Fibroblast of the conjunctiva (primary cell): ENCODE results near the gene PPM1F.
A peak's percentile ranks its signal among the peaks of the same experiment; 100 is the strongest.
"Not testable (repeated sequence)": the region's sequence is repeated elsewhere in the genome, so short reads cannot be mapped to it uniquely, and the experiment has no call there.

Experiments
- DNase-seq: peaks from one replicate; pipeline ENCODE4 v3.0.0-alpha.2; 2010; ENCODE audit warnings: low read depth

PPM1F gene

DNA sequence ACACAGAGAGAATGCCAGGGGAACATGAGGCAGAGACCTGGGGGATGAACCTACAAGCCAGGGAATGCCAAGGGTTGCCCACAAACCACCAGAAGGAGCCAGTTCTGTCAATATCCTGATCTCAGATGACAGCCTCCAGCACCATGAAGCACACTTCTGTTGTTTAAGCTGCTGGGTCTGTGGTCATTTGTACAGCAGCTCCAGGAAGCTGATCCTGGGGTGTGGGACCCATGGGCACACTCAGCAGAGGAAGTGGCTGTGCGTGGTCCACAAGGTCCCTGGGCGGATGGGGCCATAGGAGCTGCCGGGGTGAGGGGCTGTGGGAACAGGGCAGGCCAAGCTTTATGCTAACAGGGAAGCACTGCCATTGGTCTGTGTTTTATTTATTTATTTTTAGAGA is 12.1 kb downstream of the PPM1F start:
- no peak for DNase-seq

GRCh38 chr22:21939935-21940334 is 12.7 kb downstream of the PPM1F start:
- not testable (repeated sequence) for DNase-seq

GRCh38 chr22:21939461-21939913 is 13.2 kb downstream of the PPM1F start:
- DNase-seq: no peak

DNA sequence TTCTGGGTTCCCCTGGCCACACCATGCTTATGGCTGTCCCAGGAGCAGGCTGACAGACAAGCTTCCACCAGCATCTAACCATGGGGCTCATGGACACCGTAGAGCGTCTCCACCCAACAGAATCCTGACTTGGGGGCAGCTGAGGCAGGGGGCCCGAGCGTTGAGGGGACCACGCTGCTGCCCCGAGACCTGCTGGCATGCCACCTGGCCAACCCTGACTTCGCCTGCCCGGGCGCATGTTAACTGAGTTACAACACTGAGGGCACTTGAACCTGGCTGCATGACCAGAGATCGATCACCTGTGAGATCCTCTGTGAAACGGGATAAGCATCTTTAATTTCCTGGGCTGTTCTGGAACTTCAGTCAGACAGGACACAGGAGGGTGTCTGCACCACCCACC is 13.7 kb downstream of the PPM1F start:
- DNase-seq: no peak

GRCh38 chr22:21938071-21938822 is 14.4 kb downstream of the PPM1F start:
- DNase-seq: peak; percentile 83

GRCh38 chr22:21937821-21938070 is 14.9 kb downstream of the PPM1F start:
- peak; percentile 88 for DNase-seq

GRCh38 chr22:21937041-21937820 is 15.4 kb downstream of the PPM1F start:
- no peak for DNase-seq

- no peak for DNase-seq
Measured at GRCh38 chr22:21936151-21936775, 16.4 kb downstream of the PPM1F start.

DNA sequence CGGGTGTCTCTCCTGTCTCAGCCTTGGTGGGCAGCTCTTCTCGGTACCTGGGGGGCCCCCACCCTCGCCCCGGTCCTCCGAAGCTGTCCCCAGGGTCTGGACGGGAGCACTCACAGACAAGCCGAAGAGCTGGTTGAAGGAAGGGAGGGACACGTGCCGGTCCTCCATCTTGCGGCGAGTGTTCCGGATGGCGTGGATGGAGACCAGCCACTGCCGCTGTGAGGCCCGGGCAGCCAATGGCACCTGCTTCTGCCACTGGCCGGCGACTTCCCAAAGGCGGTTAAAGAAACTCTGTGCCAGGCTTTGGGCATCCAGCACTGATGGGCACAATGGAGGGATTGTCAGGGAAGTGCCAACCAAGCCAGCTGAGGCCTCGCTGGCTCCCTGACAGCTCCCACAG is 18.7 kb downstream of the PPM1F start:
- no peak for DNase-seq

GRCh38 chr22:21933413-21933812 is 19.2 kb downstream of the PPM1F start:
- no peak for DNase-seq

- DNase-seq: no peak
Measured at GRCh38 chr22:21932347-21932746, 20.3 kb downstream of the PPM1F start.

DNA sequence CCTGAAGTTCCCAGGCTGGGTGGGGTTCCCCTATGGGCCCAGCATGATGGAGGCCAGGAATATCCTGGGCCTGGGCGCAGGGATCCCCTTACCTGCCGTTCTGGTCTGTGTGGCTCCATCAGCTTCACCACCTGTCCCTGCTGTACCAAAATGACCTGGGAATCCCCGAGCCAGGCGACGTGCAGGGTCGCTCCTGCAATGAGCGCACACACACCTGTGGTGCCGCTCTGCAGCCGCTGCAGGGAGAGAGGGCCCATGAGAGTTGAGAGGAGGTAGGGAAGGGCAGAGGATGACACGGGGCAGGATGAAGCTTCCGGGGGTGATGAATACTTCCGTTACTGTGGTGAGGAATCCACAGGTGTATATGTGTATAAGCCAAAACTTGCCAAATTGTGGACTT is 21.6 kb downstream of the PPM1F start:
- DNase-seq: no peak

DNA sequence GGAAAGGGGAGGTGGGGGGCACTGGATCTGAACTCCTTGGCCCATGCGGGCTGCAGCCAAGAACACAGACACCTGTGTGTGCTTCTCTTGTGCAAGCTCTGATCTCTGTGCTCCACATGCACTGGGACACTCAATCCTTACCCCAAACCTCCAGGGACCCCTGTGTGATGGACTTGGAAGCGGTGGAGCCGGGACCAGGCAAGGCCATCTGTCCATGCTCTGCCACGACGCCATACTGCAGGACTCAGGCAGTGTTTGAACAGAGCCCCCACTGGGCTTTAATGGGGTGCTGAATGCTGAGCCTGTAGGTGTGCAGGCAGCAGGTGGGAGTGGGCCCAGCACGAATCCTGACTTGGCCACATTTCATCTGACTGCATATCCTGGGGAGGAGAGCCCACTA is 23.4 kb downstream of the PPM1F start:
- DNase-seq: no peak

- no peak for DNase-seq
Measured at GRCh38 chr22:21928048-21928447, 24.6 kb downstream of the PPM1F start.

GRCh38 chr22:21927174-21927823 is 25.3 kb downstream of the PPM1F start:
- DNase-seq: no peak

DNA sequence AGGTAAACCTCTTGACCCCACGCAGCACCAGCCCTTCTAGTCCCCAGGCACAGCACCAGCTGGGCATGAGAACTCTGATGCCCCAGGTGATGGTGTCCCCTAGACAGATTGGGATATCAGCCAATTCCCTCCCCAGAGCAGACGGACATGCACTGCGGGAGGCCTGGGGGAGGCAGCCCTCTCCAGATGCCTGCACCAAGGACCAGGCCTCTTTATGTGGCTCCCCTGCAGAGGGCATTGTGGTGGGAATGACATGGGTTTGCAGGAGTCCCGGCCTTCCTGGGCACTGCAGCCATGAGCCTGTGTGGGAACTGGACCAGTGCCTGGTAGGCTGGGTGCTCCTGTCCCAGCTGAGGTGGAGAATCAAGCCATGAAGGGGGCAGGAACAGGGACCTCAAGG is 25.9 kb downstream of the PPM1F start:
- no peak for DNase-seq

DNA sequence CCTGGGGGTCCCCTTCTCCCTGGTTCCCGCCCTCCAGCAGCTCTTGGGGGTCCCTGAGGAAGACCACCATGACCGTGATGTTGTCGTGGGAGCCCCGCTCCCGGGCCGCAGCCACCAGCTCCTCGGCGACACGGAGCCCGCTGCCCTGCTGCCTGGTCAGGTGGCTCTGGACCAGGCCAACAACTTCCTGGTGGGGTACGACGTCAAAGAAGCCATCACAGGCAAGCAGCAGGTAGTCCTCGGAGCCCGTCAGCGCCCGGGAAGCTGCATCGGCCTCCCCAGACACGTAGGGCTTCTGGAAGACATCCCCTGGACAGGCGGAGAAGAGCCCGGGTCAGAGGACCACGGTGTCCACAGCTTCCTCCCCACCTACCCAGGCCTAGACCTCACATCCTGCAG is 29.5 kb downstream of the PPM1F start:
- no peak for DNase-seq

DNA sequence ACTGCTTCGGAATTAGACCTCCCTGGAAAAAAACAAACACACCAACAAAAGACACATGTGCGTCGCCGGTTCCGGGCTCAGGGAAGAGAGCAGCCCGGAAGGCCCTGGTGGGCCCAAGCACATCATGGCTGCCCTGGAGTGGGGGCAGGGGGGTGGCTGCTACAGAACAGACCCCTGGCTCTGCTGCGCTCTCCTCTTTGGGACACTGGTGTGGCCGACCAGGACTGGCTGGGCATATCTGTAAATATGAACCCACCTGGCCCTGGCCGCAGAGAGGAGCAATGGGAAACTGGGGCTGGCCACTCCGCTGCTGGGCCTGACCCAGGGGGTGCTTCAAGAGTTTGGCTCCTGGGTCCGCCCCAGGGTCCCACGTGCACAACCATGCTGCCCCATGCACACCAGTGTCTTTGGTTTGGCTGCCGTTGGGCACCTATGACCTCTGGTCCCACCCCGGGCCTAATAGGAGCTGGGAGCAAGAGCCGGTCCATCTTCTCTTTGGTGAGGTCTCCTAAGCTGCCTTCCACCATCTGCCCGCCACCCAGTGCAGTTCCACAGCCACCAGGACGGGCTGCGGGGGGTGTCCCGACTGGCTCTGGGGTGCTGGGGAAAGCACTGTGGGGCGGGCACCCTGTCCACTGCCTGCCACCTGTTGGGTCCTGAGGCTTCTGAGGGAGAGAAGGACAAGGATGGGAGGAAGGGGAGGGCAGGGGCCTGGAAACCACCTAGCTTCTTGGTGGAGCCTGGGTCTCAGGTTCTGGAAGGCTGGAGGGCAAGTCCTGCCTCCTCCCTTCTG is 30.1 kb downstream of the PPM1F start:
- DNase-seq: no peak

- no peak for DNase-seq
Measured at GRCh38 chr22:21921729-21922128, 30.9 kb downstream of the PPM1F start.

GRCh38 chr22:21921184-21921721 is 31.4 kb downstream of the PPM1F start:
- DNase-seq: no peak

DNA sequence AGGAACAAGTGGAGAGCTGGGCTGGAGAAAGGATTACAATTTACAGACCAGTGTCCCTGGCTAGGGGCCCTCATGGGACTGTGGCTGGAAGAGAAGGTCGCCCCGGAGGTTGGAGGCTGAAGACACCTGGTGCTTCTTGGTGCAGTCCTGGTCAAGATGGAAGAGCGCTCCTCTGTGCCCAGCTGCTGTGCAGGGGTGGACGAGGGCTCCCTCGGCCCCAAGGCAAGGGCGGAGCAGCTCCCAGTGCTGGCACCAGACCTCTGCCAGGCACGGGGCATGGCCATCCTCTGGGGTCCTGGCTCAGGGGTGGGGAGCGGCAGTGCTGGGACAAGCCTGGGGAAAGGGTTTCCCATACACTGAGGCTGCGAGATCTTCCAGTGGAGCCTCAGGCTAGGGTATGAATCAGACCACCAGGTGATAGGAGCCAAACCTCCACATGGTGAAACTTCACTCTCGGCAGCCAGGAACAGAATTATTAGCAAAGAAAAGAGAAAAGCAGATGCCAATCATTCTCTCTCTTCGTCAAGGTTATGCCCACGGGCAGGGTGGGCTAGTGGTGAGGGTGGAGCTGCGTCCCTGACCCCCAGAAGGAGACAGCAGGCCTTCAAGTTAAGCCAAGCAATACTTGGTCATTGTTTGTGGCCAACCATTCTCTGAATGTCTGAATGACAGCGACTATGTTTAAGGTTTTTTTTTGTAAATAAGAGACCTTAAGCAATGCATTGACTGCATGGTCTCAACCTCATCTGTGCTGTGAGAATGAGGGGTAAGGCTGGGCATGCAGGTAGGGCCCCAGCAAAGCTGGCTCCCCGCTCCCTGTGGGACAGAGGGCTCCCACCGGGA is 32.1 kb downstream of the PPM1F start:
- DNase-seq: no peak
